Astrocyte of the cerebellum (primary cell): ENCODE measurements around the gene COL23A1.
"Not testable (repeated sequence)": the region's sequence is repeated elsewhere in the genome, so short reads cannot be mapped to it uniquely, and the experiment has no call there.

Experiments
- DNase-seq: peaks from one replicate; pipeline ENCODE4 v3.0.0-alpha.2; 2011; ENCODE audit warnings: low read depth
- H3K4me3 ChIP-seq: 2 replicates; pipeline ENCODE4 v1.5.1; 2011; ENCODE audit warnings: mild to moderate bottlenecking, low read depth, low read length, moderate library complexity
- CTCF ChIP-seq: IDR thresholded peaks from 2 replicates; pipeline ENCODE4 v1.5.1; 2012; ENCODE audit warnings: low read length, low read depth, moderate library complexity, mild to moderate bottlenecking; ENCODE audit errors: missing control alignments
- in situ Hi-C: cut with HindIII; loops from 2 replicates; pipeline ENCODE4 v1.10.0; 2017; ENCODE audit warnings: low sequenced_read_pairs

COL23A1 gene

GRCh38 chr5:178590924-178591423, 781 bp upstream of the COL23A1 start:
- in situ Hi-C loops: loop anchor here (25.0 kb wide), 1 partner anchor 304 kb away; no protein-coding TSS in a partner anchor
- DNase-seq: no peak
- H3K4me3 ChIP-seq: peak overlapping the region; percentile 40
- no peak for TF ChIP-seq CTCF

- in situ Hi-C loops: loop anchor here (25.0 kb wide), 1 partner anchor 302 kb away; no protein-coding TSS in a partner anchor
- TF ChIP-seq CTCF: no peak
- peak overlapping the region; percentile 40 for H3K4me3 ChIP-seq
- DNase-seq: no peak
Observed at GRCh38 chr5:178589180-178590140, 733 bp downstream of the COL23A1 start.

GRCh38 chr5:178588769-178589168, 1.4 kb downstream of the COL23A1 start:
- in situ Hi-C loops: loop anchor here (25.0 kb wide), 1 partner anchor 301 kb away; no protein-coding TSS in a partner anchor
- no peak for TF ChIP-seq CTCF
- no peak for DNase-seq
- no peak overlapping the region for H3K4me3 ChIP-seq

- TF ChIP-seq CTCF: no peak
- in situ Hi-C loops: loop anchor here (25.0 kb wide), 1 partner anchor 301 kb away; no protein-coding TSS in a partner anchor
- H3K4me3 ChIP-seq: no peak overlapping the region
- no peak for DNase-seq
Observed at GRCh38 chr5:178587763-178588611, 2.2 kb downstream of the COL23A1 start.

- in situ Hi-C loops: loop anchor here (25.0 kb wide), 1 partner anchor 299 kb away; no protein-coding TSS in a partner anchor
- TF ChIP-seq CTCF: no peak
Observed at GRCh38 chr5:178586396-178586795, 3.8 kb downstream of the COL23A1 start.

GRCh38 chr5:178585421-178585820, 4.8 kb downstream of the COL23A1 start:
- peak; percentile 6 for DNase-seq
- H3K4me3 ChIP-seq: not testable (repeated sequence)
- in situ Hi-C loops: loop anchor here (25.0 kb wide), 1 partner anchor 298 kb away; no protein-coding TSS in a partner anchor

More at GRCh38 chr5:178586396-178586795, 3.8 kb downstream of the COL23A1 start:
- no peak overlapping the region for H3K4me3 ChIP-seq
- no peak for DNase-seq
